NCI-H2107 treated with DMSO at 0.1 percent for 48 hours (cell line): ENCODE results near the gene RHBDD1.

ENCODE experiments used
- DNase-seq: peaks from one replicate; lab custom pipeline; 2025; ENCODE audit not compliant: unreplicated experiment; lab: John Stamatoyannopoulos, UW

The RHBDD1 gene

DNA sequence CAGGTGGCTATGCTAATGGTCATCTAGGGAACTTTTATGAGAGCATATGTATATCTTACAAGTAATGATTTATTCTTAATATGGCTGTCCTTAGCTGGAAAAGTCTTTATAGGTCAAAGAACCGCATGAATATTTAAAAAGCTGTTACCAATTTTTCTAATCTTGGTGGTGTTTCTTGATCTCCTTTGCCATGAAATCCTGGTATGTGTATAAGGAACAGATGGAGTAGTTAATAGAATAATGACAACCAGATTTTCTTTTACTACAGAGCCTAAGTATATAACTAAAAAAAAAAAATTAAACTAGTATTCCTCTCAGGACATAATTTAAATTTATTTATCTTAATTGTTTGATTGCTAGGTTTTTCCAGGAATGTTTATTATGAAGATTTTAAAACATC, 74.5 kb downstream of the RHBDD1 start:
- no peak for DNase-seq

DNA sequence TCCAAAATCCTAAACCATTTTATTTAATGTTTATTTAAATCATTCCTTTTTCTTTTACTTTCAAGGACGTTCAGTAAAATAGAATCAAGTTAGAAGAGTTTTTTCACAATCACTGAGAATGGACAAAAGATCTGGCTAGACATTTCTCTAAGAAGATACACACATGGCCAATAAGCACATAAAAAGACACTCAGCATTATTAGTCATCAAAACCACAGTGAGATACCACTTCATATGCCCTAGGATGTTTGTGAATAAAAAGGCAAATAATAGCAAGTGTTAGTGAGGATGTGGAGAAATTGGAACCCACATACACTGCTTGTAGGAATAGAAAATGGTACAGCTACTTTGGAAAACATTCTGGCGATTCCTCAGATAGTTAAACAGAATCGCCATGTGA, 76.1 kb downstream of the RHBDD1 start:
- no peak for DNase-seq

DNA sequence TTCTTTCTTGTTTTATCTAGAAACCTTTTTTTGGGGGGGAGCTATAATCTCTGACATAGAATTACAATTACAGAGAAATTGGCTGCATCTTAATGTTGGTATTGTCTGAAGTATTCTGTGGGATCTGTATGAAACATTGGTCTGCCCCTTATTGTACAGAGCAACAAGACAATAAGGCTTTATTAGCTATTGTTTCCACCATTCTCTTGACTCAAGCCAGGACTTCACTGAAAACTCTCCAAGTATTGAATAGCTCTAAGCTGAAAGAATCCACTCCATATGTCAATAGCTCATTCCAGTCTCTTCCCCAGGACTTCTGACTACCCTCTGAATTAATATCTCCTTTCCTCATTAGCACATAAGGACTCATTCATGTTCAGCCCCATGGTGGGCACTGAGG, 77.8 kb downstream of the RHBDD1 start:
- DNase-seq, result no peak

DNA sequence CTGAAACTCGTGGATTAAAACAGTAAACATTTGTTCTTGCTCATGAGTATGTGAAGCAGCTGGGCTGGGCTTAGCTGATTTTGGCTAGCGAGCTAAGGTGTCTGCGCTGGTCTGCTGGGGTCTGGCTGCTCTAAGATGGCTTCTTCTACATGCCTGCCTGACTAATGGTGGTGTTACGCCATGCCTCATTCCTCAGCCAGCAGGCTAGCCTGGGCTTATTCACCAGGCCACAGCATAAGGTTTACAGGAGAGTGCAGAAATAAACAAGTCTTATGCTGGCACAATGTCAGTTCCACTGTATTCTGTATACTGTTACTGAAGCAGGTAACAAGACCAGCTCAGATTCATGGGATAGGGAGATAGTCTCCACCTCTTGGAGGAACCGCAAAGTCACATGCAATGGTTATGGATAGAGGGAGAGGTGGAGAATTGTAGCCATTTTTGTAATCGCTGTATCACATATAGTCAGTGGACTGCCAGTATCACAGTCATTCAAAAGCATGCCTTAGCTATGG, 80.0 kb downstream of the RHBDD1 start:
- no peak for DNase-seq

DNA sequence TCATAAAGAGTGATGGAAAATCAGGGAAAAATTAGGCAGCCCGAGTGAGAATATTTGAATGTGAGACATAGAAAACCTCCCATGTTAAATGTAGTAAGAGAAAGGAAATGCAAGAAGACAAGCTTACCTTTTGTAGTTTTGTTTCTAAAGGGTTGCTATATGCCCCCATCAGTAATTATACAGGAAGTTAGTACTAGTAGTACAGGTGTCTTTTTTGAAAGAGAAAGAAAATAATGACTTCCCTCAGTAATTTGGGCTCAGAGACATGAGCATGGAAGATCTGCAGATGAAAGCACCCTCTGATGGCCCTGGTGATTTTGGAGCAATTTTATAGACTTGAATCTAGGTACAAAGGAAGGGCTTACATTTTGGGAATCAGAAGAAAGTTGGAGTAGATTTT, 80.8 kb downstream of the RHBDD1 start:
- no peak for DNase-seq

DNA sequence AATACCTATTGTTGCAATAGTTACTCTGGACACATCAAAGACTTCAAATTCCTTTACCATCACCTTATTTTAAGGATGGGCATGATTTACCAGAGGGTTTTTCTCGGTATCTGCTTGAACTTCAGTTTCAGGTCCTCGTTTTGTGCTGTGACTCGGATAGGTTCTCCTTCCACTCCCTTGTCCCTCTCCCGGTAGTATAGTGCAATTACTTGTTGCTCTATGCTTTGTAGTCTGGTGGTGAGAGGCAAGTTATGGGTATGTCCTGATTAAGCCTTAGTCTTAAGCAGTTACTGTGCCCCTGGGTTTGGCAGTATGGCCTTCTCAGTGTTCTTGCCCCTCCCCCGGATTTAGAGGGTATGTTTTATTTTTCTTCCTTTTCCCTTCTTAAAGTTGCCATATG, 96.6 kb downstream of the RHBDD1 start:
- DNase-seq, result no peak

DNA sequence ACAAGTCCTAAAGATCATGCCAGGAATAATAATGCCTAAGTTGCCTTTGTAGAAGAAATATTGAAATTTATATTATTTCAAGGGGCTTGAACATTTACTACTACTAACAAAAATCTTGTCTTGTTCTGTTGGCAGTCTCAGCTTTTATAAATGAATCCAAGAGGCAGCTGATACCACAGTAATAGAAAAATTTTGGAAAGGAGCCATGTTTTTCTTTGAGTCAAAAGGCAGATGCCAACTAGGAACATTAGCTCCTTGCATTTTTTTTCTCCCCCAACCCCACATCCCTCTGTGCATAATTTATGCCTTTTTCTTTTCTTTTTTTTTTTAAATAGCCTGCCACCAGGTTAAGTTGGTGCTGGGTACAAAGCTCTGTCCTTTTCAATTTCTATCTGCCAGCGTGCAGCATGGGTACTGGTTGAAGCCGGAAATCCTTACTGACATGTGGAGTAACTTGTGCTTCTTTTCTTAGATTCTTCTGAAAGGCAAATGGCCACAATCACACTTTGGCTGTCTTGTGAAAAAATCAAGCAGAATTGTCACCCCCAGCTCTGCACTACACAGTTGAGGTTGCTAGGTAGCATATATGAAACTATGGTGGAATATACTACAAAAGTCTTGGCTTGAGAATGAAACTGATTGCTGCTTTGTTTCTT, 98.8 kb downstream of the RHBDD1 start:
- DNase-seq, result no peak

DNA sequence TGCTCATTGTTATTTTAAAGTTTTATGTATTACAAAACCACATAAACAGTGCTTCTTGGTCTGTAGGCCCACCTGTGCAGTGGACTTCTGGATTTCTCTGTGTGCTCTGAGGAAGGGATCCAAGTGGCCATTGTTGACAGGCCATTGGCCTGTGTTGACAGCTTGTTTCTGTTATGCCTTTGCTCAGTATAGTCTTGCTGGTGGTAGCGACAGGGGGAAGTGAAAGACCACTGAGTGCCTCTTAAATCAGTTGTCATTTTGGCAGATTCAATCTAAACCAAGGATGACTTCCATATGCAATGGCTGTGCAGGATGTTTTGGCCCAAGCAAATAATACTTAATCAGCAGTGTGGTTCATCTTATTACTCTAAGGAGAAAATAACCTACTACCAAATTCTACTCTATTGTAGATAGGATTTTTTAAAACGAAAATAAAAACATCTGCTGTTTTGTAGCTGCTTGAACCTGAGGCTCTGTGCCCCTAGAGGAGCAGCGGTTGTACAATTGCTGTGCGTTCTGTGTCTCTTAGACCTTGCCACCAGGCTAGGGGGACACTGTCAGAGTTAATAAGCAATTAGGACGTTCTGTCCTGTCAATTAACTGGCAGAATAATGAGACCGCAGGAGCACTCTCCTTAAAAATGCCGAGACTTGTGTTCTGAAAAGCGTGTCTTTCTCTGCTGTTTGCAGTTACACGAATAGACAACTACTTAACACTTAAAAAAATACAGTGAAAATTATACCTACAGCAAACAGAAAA, 108.2 kb downstream of the RHBDD1 start:
- no peak for DNase-seq

DNA sequence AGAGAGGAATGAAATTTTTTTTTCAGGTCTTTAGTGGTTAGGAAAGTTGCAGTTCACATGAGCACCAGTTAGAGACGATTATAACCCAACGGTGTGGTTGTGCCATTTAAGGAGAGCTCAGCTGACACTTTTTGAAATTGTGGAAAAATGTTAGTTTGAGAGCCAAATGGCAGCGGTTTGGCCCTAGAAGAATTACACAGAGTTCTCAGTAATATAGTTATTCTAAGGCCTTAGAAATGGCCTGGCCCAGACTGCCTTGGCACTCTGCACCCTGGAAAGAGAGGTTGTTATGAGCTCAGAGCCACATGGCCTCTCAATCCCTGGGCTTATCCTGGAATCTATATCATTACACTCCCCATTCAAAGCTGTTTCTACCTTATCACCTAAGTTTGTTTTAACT, 117.4 kb downstream of the RHBDD1 start:
- no peak for DNase-seq

DNA sequence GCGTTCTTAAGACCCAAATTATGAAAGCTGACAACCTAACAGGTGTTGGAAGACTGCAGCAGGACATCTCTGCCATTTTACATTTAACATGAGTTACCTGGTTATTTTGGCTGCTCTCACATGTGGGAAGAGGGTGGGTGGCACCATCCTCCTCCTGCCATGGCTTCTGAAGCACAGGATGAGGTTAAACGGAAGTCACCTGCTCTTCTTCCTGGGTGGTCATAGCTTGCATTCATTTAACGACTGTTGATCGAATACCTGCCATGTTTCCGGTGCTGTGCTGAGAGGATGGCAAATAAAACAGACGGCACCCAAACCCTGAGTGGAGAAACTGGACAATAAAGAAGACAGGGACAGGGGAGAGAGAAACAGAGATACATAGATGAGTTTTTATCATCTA, 118.0 kb downstream of the RHBDD1 start:
- no peak for DNase-seq

DNA sequence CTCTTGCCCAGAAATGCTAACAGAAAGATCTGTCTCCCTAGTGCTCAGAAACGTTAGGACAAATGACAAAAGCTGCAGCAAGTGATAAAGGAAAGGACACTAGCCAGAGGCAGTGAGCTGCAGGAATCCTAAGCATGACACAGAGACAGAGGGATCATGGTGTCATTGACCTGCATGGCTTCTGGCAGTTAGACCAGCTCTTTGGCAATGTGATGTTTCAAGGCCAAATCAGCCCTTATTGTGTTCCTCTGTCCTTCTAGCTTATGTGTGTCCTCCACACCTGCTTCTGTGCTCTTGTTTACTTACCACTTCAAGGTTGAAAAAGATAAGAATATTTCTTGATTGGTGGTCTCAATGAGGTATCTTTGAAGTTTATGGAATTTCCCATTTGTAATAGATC, 120.8 kb downstream of the RHBDD1 start:
- no peak for DNase-seq

DNA sequence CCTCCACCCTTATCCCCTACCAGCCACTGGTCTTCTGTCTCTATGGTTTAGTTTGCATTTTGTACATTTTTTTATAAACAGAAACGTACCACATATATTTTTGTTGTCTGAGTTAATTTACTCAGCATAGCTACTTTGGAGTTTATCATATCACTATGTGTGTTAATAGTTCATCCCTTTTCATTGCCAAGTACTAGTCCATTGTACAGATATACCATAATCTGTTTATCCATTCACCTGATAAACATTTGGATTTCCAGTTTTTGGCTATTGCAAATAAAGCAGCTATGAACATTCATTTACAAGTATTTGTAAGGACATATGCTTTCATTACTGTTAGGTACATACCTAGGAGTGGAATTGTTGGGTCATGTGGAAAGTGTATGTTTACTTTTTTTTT, 123.6 kb downstream of the RHBDD1 start:
- DNase-seq, result no peak

DNA sequence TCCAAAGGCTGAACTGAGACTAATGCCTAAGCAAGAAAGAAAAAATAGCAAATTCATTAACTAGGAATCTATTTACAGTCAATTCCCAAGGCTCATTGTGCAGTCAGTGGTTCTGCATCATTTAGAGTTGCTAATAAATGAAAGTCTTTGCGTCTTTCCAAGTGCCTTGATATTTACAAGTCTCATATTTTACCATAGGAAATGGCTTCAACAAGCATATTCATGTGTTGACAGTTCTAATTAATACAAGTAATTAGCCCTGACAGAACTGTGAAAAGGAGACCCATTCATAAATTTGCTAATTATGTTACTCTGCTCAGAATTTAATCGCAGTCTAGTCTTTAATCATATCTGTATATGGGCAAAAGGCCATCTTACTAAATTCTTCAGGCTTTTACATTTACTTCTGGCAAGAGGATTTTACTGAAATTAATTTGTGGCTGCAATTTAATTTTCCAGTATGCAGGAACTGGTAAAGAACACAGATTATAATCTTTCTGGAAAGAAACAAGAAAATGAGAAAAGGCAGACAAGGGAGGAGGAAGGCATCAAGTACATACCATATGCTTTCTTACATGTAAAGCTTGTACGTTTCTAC, 126.4 kb downstream of the RHBDD1 start:
- no peak for DNase-seq

DNA sequence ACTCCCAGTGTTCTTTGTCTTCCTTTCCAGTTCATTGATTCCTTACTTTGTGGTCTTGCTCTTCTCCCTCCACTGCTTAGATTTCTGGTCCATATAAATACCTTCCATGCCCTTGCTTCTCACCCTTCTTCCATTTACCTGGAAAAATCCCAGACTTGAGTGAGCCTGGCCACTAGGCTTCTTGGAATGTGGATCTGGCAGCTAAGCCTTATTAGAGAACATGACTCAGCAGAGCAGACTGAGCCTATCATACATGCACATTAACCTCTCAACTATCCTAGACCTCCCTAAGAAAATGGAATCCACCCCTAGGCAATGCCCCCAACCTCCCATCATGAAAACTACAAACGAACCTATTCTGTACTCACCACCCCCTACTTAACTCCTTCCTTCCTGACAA, 127.7 kb downstream of the RHBDD1 start:
- DNase-seq, result no peak

DNA sequence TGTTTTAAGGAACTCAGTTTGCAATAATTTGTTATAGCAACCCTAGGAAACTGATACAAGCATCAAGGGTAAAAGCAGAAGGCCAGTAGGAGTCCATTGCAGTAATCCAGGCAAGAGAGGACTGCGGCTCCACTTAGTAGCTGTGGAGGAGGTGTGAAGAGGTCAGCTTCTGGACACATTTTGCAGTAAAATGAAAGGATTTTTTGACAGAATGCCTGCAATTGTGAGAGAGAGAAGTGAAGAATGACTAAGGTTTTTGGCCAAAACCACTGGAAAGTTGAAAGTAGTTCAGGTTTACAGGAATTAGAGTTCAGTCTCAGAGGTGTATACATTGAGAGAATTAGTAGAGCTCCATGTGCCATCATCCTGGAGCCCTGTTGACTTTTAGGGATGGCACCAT, 129.5 kb downstream of the RHBDD1 start:
- DNase-seq, result no peak

DNA sequence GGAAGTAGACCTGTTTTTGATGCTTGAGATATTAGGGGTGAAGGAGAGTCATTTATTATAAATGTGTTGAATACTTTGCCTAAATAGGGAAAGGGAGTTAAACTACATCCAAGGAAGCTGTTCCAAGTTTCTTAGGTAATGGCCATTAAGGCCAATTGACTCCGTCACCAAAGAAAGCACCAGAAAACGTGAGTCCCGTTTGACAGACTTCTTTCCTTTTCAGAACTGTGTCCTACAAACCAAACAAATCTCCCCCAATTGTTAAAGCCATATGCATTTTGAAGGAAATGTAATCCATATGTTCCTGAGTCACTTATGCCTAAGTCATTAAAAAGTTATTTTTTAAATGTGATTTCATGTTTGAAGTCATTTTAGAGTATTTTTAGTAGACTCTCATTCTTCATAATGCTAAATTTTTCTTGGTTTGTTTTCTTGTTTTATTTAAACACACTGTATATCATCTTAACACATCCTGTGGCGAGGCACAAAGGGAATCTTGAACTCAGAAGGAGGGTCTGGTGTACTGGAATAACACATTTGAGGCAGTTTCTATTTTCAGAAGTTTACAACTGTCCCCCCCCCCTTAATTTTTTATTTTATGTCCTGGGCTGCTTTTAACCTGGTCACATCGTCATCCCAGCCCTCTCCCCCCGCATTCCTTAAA, 133.7 kb downstream of the RHBDD1 start:
- DNase-seq, result no peak

DNA sequence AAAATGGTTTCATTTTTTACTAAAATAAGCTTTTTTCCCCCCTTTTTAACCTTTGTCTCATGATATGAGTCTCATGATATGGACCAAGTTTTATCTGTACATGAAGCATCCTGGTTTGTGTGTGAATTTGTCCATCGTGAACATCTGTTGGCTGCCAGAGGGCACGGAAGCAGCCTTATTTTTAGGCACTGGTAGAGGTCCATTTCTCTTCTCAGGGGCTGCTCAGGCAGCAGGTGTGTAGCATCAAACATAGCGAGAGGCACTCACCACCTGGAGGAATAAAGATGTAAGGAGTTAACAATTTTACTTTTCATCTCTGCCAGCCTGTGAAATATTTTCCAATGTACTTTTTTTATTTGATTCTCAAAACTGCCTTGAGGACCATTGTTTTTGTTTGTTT, 134.5 kb downstream of the RHBDD1 start:
- no peak for DNase-seq

DNA sequence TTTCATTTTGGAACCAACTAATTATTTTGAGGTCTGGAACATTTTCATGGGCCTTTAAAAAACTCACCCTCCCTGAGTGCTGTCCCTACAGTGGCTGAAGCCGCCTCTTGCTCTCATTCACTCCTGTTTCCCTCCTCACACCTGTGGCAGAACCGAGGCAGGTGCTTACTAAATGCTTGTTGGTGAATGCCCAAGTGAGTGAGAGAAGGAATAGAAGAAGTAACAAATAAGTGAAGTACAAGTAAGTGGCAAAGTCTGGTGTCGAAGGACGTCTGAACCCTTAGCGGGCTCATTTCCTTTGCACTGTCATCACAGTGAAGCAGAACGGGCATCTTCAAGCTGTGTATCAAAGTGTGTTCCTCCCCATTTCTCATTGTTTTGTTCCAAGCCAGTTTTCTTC, 135.2 kb downstream of the RHBDD1 start:
- DNase-seq, result no peak

DNA sequence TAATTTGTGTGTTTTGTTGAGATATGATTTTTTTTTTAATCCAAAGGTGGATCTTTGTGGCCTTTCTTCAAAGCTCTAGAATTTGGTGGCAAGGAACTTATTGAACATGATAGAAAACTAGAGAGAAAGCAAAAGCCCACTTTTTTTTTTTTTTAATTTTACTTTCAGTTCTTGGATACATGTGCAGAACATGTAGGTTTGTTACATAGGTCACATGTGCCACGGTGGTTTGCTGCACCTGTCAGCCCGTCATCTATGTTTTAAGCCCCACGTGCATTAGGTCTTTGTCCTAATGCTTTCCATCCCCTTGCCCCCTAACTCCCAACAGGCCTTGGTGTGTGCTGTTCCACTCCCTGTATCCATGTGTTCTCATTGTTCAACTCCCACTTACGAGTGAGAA, 135.9 kb downstream of the RHBDD1 start:
- no peak for DNase-seq

DNA sequence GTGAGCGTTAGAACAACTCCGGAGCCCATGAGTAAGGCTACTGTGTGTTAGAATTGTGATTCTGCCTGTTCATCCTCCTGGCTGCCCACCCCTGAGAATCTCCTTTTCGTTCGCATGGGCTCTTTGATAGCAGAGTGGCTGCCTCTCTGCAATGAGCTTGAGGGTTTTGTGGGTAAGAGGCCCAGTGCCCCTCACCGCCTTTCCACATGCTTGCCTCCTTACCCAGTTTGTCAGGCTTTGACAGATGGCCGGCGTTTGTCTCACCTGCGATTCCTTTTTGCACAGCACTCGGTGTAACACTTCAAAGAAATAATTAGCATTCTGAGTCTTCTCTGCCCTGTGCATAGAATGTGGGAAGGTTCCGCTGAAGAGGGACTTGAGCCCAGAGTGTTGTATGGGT, 138.0 kb downstream of the RHBDD1 start:
- DNase-seq, result no peak

DNA sequence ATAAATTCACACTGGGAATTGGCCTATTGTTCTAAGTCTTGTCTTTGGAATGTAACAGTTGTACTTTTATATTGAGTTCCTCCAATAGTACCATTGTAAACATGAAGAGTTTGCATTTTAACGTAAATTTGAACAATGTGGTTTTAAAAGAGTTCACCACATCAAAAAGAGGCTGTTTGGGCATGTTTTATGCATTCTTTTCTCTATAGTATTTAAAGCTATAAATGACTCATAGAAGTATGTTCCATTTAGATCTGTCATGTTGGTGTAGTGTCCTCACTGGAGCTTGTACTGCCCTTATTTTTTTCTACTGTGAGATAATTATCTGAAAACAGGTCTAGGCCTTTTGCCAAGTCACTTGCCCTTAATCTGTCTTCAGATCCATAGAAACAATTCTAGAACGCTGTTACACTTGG, 141.9 kb downstream of the RHBDD1 start:
- DNase-seq, result no peak

DNA sequence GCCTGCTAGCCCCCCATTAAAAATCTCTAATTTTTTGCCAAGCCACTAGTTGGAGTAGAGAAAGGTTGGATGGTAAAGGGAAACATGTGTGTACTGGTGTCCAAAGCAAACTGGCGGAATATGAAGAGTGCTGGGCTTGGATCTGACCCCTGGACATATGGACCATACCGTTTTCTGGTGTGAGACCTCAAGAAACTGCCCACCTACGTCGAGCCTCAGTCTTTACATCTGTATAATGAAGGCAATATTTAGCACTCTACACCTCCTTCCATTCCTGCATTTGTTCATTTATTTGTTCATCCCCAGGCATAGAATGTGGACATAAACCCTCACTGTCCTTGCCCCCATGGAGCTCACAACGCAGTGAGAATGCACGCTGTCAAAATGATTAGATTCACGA, 142.4 kb downstream of the RHBDD1 start:
- DNase-seq, result no peak
